RWPE1 (cell line): ENCODE data around the gene CELF3.

ENCODE experiments used
- CTCF ChIA-PET: fragments of 350-600 bp; sonication (Branson Sonifier 250); formaldehyde crosslinking; extraction: SDS; loops from one replicate; lab custom pipeline; 2021; lab: Yijun Ruan, JAX
- POLR2A ChIA-PET: fragments of 400-600 bp; formaldehyde crosslinking; extraction: SDS; loops from one replicate; lab custom pipeline; 2020; ENCODE audit warnings: antibody characterized with exemption; ENCODE audit not compliant: low non-redundant PET; lab: Yijun Ruan, JAX
- DNase-seq: peaks from one replicate; pipeline ENCODE4 v3.0.0; 2012; ENCODE audit warnings: low spot score
- H3K27ac ChIP-seq: fragments of 450-650 bp; 2 replicates; pipeline ENCODE4 v1.5.1; 2017
- TF ChIP-seq, protein P1 (sequence below): fragments of 450-650 bp; conservative IDR thresholded peaks from 2 replicates; pipeline ENCODE4 v1.5.1; 2017; ENCODE audit warnings: low read depth, mild to moderate bottlenecking

CELF3 gene

GRCh38 chr1:151653397-151653796 lies 63.2 kb downstream of the CELF3 start:
- ChIA-PET POLR2A (no interaction called here), CTCF (no interaction called here)
- TF ChIP-seq, protein P1, sequence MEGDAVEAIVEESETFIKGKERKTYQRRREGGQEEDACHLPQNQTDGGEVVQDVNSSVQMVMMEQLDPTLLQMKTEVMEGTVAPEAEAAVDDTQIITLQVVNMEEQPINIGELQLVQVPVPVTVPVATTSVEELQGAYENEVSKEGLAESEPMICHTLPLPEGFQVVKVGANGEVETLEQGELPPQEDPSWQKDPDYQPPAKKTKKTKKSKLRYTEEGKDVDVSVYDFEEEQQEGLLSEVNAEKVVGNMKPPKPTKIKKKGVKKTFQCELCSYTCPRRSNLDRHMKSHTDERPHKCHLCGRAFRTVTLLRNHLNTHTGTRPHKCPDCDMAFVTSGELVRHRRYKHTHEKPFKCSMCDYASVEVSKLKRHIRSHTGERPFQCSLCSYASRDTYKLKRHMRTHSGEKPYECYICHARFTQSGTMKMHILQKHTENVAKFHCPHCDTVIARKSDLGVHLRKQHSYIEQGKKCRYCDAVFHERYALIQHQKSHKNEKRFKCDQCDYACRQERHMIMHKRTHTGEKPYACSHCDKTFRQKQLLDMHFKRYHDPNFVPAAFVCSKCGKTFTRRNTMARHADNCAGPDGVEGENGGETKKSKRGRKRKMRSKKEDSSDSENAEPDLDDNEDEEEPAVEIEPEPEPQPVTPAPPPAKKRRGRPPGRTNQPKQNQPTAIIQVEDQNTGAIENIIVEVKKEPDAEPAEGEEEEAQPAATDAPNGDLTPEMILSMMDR, result no peak
- no peak overlapping the region for H3K27ac ChIP-seq
- no peak for DNase-seq
